ENCODE measurements around the gene GALT.

Gene GALT

DNA sequence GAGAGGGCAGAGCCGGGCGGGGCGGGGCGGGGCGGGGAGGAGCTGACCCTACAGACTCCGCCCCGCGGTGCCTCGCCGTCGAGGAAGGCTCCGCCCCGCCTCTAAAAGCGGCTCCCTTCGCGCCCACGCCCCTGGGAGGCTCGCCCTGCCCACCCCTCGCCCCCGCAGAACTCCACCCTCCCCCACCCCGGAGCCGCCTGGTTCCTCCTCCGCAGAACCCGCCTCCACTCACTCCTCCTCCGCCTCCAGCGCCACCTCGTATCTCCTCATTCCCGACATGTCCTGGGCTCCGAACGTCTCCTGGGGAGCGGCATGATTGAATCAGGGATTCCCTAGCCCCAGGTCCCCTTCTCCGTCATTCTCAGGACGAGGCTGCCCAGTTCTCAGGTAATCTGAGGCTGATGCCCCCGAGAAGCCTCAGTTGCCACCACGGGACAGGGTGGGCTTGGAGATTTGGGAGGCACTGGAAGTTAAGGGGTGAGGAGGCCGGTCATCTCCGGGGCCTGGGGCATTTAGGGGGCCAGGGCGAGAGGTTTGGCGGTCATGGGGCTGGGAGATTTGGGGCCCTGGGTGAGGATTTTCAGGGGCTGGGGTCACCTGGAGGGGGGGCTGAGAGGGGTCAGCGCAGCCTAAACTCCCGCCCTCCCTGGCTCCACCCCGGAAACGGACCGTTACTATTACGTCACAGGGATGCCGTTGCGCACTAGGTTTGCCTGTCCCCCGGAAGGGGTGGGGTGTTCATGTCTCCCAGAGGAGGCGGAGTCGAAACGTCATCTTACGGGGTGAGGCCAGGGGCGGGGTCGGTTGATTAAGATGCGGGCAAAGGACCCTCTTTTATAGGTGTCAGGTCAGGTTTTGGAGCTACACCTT, 19.1 kb downstream of the GALT start:
- Histone ChIP-seq H3K4me1 (ENCODE audit: control insufficient read depth, insufficient read depth, low read length, poor library complexity, severe bottlenecking) (peaks cover 11% of the 10 kb centered on the region), H3K9me3 (ENCODE audit: control insufficient read depth, low read length) (peaks cover 10% of the 10 kb centered on the region), H3K36me3 (ENCODE audit: control insufficient read depth, insufficient read depth, low read length) (peaks cover 20% of the 10 kb centered on the region), H3K27ac (ENCODE audit: low read depth, low read length, severe bottlenecking) (peak overlapping the region; percentile 95), H3K4me3 (ENCODE audit: extremely low read depth, insufficient read depth, low read length, poor library complexity, severe bottlenecking) (peak overlapping the region; percentile 80)
- 0 to 3% methylated on average over 27 to 28 of the region's 55 CpGs for WGBS, 2 experiments (ENCODE audit: insufficient coverage in 2 of 2)

DNA sequence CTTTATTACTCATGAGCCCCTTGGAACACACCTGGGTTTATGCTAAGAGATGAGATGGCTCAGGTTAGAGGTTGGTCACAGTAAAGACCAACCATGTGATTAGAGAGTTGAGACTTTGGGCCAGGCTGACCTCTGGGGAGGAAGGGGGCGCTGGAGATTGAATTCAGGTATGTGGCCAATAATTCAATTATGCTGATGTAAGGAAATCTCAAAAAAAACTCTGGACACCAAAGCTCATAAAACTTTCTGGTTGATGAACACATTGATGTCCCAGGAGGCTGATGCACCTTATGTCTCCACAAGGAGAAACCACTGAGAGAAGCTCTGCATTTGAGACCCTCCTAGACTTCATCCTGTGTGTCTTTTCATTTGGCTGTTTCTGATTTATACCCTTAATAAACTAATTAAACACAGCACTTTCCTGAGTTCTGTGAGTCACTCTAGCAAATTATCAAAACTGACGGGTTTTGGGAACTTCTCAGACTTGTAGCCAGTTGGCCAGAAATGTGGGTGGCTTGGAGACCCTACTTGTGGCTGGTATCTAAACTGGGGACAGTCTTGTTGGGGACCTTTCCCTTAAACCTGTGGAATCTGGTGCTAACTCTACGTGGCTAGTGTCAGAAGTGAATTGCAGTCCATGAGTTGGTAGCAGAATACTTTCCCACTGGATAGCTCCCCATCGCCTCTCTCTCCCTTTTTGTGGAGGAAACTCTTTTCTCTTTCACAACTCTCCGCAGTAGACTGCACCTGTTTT, 23.5 kb downstream of the GALT start:
- no peaks in the 10 kb centered on the region for H3K4me1 ChIP-seq (ENCODE audit: control insufficient read depth, insufficient read depth, low read length, poor library complexity, severe bottlenecking)
- no peak overlapping the region for H3K27ac ChIP-seq (ENCODE audit: low read depth, low read length, severe bottlenecking)
- 91 to 94% methylated on average over 2 to 4 of the region's 5 CpGs for WGBS, 2 experiments (ENCODE audit: insufficient coverage in 2 of 2)
- peaks cover 20% of the 10 kb centered on the region for H3K36me3 ChIP-seq (ENCODE audit: control insufficient read depth, insufficient read depth, low read length)
- no peak overlapping the region for H3K4me3 ChIP-seq (ENCODE audit: extremely low read depth, insufficient read depth, low read length, poor library complexity, severe bottlenecking)
- H3K9me3 ChIP-seq (ENCODE audit: control insufficient read depth, low read length): peaks cover 13% of the 10 kb centered on the region

DNA sequence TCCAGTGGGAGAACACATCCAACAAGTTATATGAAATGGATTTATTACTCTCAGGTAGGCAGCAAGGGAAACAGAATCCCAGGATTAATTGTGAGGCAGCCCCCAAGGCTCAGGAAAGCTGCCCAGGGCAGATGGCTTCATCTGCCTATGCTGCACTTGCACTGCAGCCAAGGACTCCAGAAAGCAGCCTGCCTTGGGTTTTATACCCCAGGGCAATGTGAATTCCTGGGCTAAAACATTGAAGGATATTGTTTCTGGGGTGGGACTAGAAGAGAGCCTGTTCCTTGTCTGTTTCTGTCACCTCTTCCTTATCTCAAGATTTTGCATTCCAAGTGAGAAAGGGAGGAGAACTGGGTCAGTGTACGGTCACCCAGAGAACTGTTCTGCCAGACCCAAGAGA, 24.8 kb downstream of the GALT start:
- Histone ChIP-seq H3K4me3 (ENCODE audit: extremely low read depth, insufficient read depth, low read length, poor library complexity, severe bottlenecking) (no peak overlapping the region), H3K36me3 (ENCODE audit: control insufficient read depth, insufficient read depth, low read length) (peaks cover 20% of the 10 kb centered on the region), H3K27ac (ENCODE audit: low read depth, low read length, severe bottlenecking) (no peak overlapping the region), H3K4me1 (ENCODE audit: control insufficient read depth, insufficient read depth, low read length, poor library complexity, severe bottlenecking) (no peaks in the 10 kb centered on the region), H3K9me3 (ENCODE audit: control insufficient read depth, low read length) (peaks cover 13% of the 10 kb centered on the region)
- no CpG with 5 or more reads among the region's 1 CpG for WGBS, 2 experiments (ENCODE audit: insufficient coverage in 2 of 2)

DNA sequence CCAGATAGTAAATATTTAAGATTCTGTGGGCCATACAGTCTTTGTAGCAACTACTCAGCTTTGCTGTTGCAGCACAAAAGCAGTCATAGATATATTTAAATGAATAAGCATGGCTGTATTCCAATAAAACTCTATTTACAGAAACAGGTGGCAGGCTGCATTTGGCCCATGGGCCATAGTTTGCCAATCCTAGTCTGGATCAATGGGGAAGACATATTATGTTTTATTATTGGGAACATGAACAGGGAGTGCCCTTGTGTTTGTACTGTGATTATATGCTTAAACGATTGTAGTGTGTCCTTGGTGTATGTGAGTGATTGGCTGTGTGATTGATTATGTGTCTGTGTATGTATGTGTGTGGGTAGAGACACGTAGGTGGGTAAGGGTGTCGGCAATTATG, 28.0 kb downstream of the GALT start:
- 80 to 83% methylated on average over 1 to 3 of the region's 3 CpGs for WGBS, 2 experiments (ENCODE audit: insufficient coverage in 2 of 2)
- H3K4me3 ChIP-seq (ENCODE audit: extremely low read depth, insufficient read depth, low read length, poor library complexity, severe bottlenecking): no peak overlapping the region
- H3K27ac ChIP-seq (ENCODE audit: low read depth, low read length, severe bottlenecking): no peak overlapping the region
- H3K9me3 ChIP-seq (ENCODE audit: control insufficient read depth, low read length): peaks cover 12% of the 10 kb centered on the region
- H3K36me3 ChIP-seq (ENCODE audit: control insufficient read depth, insufficient read depth, low read length): peaks cover 3% of the 10 kb centered on the region
- no peaks in the 10 kb centered on the region for H3K4me1 ChIP-seq (ENCODE audit: control insufficient read depth, insufficient read depth, low read length, poor library complexity, severe bottlenecking)

DNA sequence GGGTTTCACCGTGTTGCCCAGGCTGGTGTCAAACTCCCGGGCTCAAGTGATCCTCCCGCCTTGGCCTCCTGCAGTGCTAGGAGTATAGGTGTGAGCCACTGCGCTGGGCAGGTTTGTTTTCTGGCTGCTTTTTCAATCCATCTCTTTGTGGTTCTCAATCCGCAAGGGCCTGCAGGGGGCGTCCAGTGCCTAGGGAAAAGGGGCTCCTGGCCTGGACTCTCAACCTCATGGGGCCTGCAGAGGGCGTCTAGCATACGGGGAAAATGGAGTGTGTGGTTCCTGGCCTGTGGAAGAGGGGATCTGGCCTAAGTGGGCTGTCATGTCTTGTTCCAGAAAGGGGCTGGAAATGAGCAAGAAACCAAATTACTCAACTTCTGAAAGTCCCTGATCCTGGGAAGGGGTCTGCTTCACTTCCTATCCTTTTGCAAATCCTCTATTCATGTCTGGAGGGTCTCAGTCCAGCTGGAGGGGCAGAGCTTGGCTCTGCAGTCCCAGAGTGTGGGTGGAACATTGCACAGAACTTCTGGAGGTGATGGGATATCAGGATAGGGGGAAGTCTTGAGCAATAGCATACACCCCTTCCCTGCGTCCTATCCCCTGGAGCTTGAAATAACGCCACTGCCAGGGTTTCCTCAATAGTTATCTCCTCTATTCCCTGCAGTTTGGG, 28.7 kb downstream of the GALT start:
- Histone ChIP-seq H3K36me3 (ENCODE audit: control insufficient read depth, insufficient read depth, low read length) (no peaks in the 10 kb centered on the region), H3K4me1 (ENCODE audit: control insufficient read depth, insufficient read depth, low read length, poor library complexity, severe bottlenecking) (no peaks in the 10 kb centered on the region), H3K9me3 (ENCODE audit: control insufficient read depth, low read length) (peaks cover 6% of the 10 kb centered on the region), H3K4me3 (ENCODE audit: extremely low read depth, insufficient read depth, low read length, poor library complexity, severe bottlenecking) (no peak overlapping the region), H3K27ac (ENCODE audit: low read depth, low read length, severe bottlenecking) (no peak overlapping the region)
- 31 to 71% methylated on average over 4 to 7 of the region's 10 CpGs for WGBS, 2 experiments (ENCODE audit: insufficient coverage in 2 of 2)

DNA sequence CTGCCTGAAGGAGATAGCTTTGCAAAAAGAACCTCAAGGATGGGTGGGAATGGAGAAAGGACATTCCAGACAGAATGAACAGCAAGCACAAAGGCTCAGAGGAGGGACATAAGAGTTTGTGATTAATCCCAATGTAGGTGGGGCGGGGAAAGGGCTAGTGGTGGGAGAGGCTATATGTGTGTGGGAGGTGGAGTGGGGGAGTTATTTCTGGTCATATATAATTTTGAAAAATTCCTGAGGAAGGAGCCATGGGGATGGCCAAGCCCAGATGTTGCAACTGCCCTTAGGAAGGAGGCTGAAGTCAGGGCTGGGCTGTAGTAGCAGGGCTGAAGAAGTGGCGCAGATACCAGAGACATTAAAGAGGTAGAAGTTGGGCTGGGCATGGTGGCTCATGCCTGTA, 29.4 kb downstream of the GALT start:
- no peaks in the 10 kb centered on the region for H3K9me3 ChIP-seq (ENCODE audit: control insufficient read depth, low read length)
- no peaks in the 10 kb centered on the region for H3K36me3 ChIP-seq (ENCODE audit: control insufficient read depth, insufficient read depth, low read length)
- H3K4me1 ChIP-seq (ENCODE audit: control insufficient read depth, insufficient read depth, low read length, poor library complexity, severe bottlenecking): no peaks in the 10 kb centered on the region
- WGBS, 2 experiments (ENCODE audit: insufficient coverage in 2 of 2): 90 to 100% methylated on average over 2 of the region's 2 CpGs
- H3K4me3 ChIP-seq (ENCODE audit: extremely low read depth, insufficient read depth, low read length, poor library complexity, severe bottlenecking): no peak overlapping the region
- no peak overlapping the region for H3K27ac ChIP-seq (ENCODE audit: low read depth, low read length, severe bottlenecking)

DNA sequence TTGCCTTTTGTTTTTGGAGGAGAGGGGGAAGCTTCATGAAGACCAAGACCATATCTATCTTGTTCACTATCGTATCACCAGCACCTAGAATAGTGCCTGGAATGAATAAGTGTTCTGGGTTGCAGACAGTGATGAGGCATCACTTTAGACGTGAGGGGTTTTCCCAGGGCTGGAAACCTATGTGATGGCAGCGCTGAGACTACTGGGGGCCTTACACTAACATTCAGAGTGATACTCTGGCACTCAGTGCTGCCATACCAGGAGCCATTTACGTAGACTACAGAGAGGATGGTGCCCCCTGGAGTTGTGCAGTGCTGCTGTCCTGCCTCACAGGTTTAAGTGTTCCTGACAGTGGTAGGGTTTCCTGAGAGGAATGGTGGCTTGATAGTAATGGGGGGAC, 37.7 kb downstream of the GALT start:
- no peak overlapping the region for H3K4me3 ChIP-seq (ENCODE audit: extremely low read depth, insufficient read depth, low read length, poor library complexity, severe bottlenecking)
- no peak overlapping the region for H3K27ac ChIP-seq (ENCODE audit: low read depth, low read length, severe bottlenecking)
- H3K9me3 ChIP-seq (ENCODE audit: control insufficient read depth, low read length): no peaks in the 10 kb centered on the region
- 90 to 96% methylated on average over 3 of the region's 4 CpGs for WGBS, 2 experiments (ENCODE audit: insufficient coverage in 2 of 2)
- peaks cover 2% of the 10 kb centered on the region for H3K36me3 ChIP-seq (ENCODE audit: control insufficient read depth, insufficient read depth, low read length)
- H3K4me1 ChIP-seq (ENCODE audit: control insufficient read depth, insufficient read depth, low read length, poor library complexity, severe bottlenecking): no peaks in the 10 kb centered on the region

DNA sequence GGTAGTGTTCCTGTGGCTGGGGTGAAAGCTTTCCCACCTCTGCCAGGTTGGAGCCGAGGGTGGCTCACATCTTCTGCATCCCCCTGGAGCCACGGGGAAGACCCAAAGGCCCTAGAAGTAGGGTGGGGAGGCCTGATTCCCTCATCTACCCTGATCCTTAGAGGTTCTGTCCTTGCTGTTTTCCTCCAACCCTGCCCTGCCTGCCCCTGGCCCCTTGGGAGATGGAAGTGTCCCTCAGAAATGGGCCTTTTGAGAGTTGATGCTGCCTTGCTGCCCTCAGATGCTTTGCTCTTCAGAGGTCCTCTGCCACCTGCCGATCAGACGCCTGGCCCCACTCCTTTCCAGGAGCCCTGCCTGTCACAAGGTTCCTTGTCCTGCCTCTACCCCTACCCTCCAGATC, 38.3 kb downstream of the GALT start:
- Histone ChIP-seq H3K9me3 (ENCODE audit: control insufficient read depth, low read length) (no peaks in the 10 kb centered on the region), H3K36me3 (ENCODE audit: control insufficient read depth, insufficient read depth, low read length) (peaks cover 2% of the 10 kb centered on the region), H3K27ac (ENCODE audit: low read depth, low read length, severe bottlenecking) (no peak overlapping the region), H3K4me3 (ENCODE audit: extremely low read depth, insufficient read depth, low read length, poor library complexity, severe bottlenecking) (no peak overlapping the region), H3K4me1 (ENCODE audit: control insufficient read depth, insufficient read depth, low read length, poor library complexity, severe bottlenecking) (no peaks in the 10 kb centered on the region)
- WGBS, 2 experiments (ENCODE audit: insufficient coverage in 2 of 2): 92 to 97% methylated on average over 2 of the region's 4 CpGs

DNA sequence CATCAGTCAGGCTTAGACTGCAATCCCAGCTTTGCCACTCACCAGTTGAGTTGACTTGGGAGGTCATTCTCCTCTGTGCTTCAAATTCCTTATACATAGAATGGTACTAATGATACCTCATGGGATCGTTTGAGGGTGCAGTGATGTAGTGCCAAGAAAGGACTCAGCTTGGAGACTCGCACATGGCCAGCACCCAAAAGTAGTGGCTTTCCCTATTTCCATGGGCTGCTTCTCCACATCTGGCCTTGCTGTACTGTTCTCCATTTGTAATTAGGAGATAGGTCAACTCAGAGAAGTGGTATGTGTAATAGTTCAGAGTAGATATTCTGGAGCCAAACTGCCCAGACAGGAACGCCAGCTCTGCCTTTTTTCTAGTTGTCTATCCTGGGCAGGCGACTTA, 39.1 kb downstream of the GALT start:
- no peaks in the 10 kb centered on the region for H3K9me3 ChIP-seq (ENCODE audit: control insufficient read depth, low read length)
- H3K27ac ChIP-seq (ENCODE audit: low read depth, low read length, severe bottlenecking): no peak overlapping the region
- 100% methylated on average over 2 of the region's 4 CpGs; no CpG with 5 or more reads in 1 of the 2 experiments for WGBS, 2 experiments (ENCODE audit: insufficient coverage in 2 of 2)
- no peak overlapping the region for H3K4me3 ChIP-seq (ENCODE audit: extremely low read depth, insufficient read depth, low read length, poor library complexity, severe bottlenecking)
- H3K36me3 ChIP-seq (ENCODE audit: control insufficient read depth, insufficient read depth, low read length): peaks cover 2% of the 10 kb centered on the region
- H3K4me1 ChIP-seq (ENCODE audit: control insufficient read depth, insufficient read depth, low read length, poor library complexity, severe bottlenecking): no peaks in the 10 kb centered on the region

DNA sequence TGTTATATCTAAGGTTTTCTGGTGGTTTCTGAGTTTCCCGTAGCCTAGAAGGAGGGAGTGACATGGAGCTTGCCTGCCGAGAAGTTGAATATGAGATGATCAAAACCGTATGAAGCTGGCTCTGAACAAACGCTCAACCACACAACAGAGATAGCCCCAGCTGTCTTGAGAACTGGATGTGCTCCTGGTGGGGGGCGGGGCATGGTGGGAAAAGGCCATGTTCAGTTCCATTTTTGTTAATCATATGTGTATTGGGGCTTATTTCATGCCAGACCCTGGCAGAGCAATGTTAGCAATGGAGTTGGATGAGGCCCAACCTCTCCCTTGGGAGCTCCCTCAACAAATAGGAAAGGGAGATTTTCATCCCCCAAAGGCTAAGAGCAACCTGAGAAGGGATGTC, 39.8 kb downstream of the GALT start:
- 90 to 98% methylated on average over 3 to 5 of the region's 5 CpGs for WGBS, 2 experiments (ENCODE audit: insufficient coverage in 2 of 2)
- Histone ChIP-seq H3K4me1 (ENCODE audit: control insufficient read depth, insufficient read depth, low read length, poor library complexity, severe bottlenecking) (no peaks in the 10 kb centered on the region), H3K4me3 (ENCODE audit: extremely low read depth, insufficient read depth, low read length, poor library complexity, severe bottlenecking) (no peak overlapping the region)

More for the DNA sequence above, 39.8 kb downstream of the GALT start:
- Histone ChIP-seq H3K27ac (ENCODE audit: low read depth, low read length, severe bottlenecking) (no peak overlapping the region), H3K9me3 (ENCODE audit: control insufficient read depth, low read length) (no peaks in the 10 kb centered on the region), H3K36me3 (ENCODE audit: control insufficient read depth, insufficient read depth, low read length) (peaks cover 2% of the 10 kb centered on the region)
